PFSK-1 (cell line): ENCODE data around the gene TTYH1.

Source experiments
- FOXP2 ChIP-seq: optimal IDR thresholded peaks from 2 replicates; pipeline ENCODE3; 2011; ENCODE audit warnings: borderline replicate concordance, control low read depth, inconsistent platforms; ENCODE audit not compliant: insufficient read depth; ENCODE audit errors: extremely low read length, extremely low read depth
- POLR2AphosphoS5 ChIP-seq: IDR thresholded peaks from 2 replicates; pipeline ENCODE4 v1.6.1; 2012; ENCODE audit warnings: low read depth, mild to moderate bottlenecking, control low read depth, low read length, moderate library complexity
- TAF1 ChIP-seq: IDR thresholded peaks from 2 replicates; pipeline ENCODE4 v1.6.1; 2012; ENCODE audit warnings: low read length, control low read depth, borderline replicate concordance; ENCODE audit not compliant: insufficient read depth
- TF ChIP-seq, protein P1 (sequence below), 2 experiments: IDR thresholded peaks; 2 replicates each; pipeline versions ENCODE4 v1.6.1 to v1.8.0; 2011 to 2012; ENCODE audit warnings: low read depth in 2 of 2, low read length in 2 of 2, control low read depth in 1 of 2, inconsistent platforms in 1 of 2, mild to moderate bottlenecking in 1 of 2, moderate library complexity in 1 of 2; ENCODE audit not compliant: insufficient read depth in 1 of 2

- TF ChIP-seq TAF1 (no peak), POLR2AphosphoS5 (no peak), FOXP2 (no peak)
- TF ChIP-seq, protein P1, sequence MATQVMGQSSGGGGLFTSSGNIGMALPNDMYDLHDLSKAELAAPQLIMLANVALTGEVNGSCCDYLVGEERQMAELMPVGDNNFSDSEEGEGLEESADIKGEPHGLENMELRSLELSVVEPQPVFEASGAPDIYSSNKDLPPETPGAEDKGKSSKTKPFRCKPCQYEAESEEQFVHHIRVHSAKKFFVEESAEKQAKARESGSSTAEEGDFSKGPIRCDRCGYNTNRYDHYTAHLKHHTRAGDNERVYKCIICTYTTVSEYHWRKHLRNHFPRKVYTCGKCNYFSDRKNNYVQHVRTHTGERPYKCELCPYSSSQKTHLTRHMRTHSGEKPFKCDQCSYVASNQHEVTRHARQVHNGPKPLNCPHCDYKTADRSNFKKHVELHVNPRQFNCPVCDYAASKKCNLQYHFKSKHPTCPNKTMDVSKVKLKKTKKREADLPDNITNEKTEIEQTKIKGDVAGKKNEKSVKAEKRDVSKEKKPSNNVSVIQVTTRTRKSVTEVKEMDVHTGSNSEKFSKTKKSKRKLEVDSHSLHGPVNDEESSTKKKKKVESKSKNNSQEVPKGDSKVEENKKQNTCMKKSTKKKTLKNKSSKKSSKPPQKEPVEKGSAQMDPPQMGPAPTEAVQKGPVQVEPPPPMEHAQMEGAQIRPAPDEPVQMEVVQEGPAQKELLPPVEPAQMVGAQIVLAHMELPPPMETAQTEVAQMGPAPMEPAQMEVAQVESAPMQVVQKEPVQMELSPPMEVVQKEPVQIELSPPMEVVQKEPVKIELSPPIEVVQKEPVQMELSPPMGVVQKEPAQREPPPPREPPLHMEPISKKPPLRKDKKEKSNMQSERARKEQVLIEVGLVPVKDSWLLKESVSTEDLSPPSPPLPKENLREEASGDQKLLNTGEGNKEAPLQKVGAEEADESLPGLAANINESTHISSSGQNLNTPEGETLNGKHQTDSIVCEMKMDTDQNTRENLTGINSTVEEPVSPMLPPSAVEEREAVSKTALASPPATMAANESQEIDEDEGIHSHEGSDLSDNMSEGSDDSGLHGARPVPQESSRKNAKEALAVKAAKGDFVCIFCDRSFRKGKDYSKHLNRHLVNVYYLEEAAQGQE (IDR thresholded peaks at IDR 0.05; ENCODE audit: insufficient read depth in 1 of 2, low read depth in 2 of 2, low read length in 2 of 2), result no peak
Measured at GRCh38 chr19:54390942-54391577, 24.2 kb upstream of the TTYH1 start.
